ENCODE measurements around the gene TDP1. TPM values are rescaled to one million over a fixed set of nuclear protein-coding genes. Genes with fewer than 3 reads are reported as not detected.
A peak's percentile ranks its signal among the peaks of the same experiment; 100 is the strongest.

Gene TDP1
- total RNA-seq, 4 donors from 2014 or later: 7.5 to 9.7 (median 8.4) TPM

GRCh38 chr14:90003526-90004307 is 48.0 kb downstream of the TDP1 start:
- H3K36me3 ChIP-seq: peaks cover 0 to 39% (median 9%) of the 10 kb centered on the region in 4 donors
- no peaks in the 10 kb centered on the region for H3K27me3 ChIP-seq
- TF ChIP-seq POLR2A (IDR thresholded peaks at IDR 0.05; ENCODE audit: low read depth) (no peak), CTCF (IDR thresholded peaks at IDR 0.05) (no peak), EP300 (IDR thresholded peaks at IDR 0.05) (no peak), POLR2AphosphoS5 (IDR thresholded peaks at IDR 0.05) (no peak)
- intact Hi-C loops (cut with DNase I): no loop called here
- WGBS: 86% methylated on average over 6 of the region's 6 CpGs
- no peaks in the 10 kb centered on the region for H3K9me3 ChIP-seq
- no peak overlapping the region for H3K4me3 ChIP-seq
- DNase-seq (ENCODE audit: extremely low spot score): no peak
- no peaks in the 10 kb centered on the region for H3K4me1 ChIP-seq
- H3K27ac ChIP-seq (replicated peaks in 1 of 4): no peak overlapping the region

- intact Hi-C loops (cut with DNase I): no loop called here
- TF ChIP-seq EP300 (IDR thresholded peaks at IDR 0.05) (no peak), POLR2AphosphoS5 (IDR thresholded peaks at IDR 0.05) (no peak)
- Histone ChIP-seq H3K27me3 (no peaks in the 10 kb centered on the region), H3K4me3 (no peak overlapping the region), H3K27ac (replicated peaks in 1 of 4) (no peak overlapping the region), H3K36me3 (peaks cover 0 to 35% (median 4%) of the 10 kb centered on the region in 4 donors), H3K4me1 (no peaks in the 10 kb centered on the region), H3K9me3 (no peaks in the 10 kb centered on the region)
- no peak for DNase-seq (ENCODE audit: extremely low spot score)
Measured at GRCh38 chr14:90005441-90005840, 49.7 kb downstream of the TDP1 start.

GRCh38 chr14:90005939-90006530 is 50.3 kb downstream of the TDP1 start:
- Histone ChIP-seq H3K4me3 (no peak overlapping the region), H3K4me1 (no peaks in the 10 kb centered on the region), H3K27ac (replicated peaks in 1 of 4) (no peak overlapping the region), H3K9me3 (no peaks in the 10 kb centered on the region), H3K36me3 (peaks cover 0 to 38% (median 6%) of the 10 kb centered on the region in 4 donors), H3K27me3 (no peaks in the 10 kb centered on the region)
- no peak for TF ChIP-seq CTCF (IDR thresholded peaks at IDR 0.05)
- TF ChIP-seq EP300 (IDR thresholded peaks at IDR 0.05): no peak
- TF ChIP-seq POLR2AphosphoS5 (IDR thresholded peaks at IDR 0.05): no peak
- TF ChIP-seq POLR2A (IDR thresholded peaks at IDR 0.05; ENCODE audit: low read depth): no peak
- WGBS: 98% methylated on average over 3 of the region's 3 CpGs
- intact Hi-C loops (cut with DNase I): no loop called here
- no peak for DNase-seq (ENCODE audit: extremely low spot score)

GRCh38 chr14:90017371-90017770 is 61.6 kb downstream of the TDP1 start:
- Histone ChIP-seq H3K4me3 (no peak overlapping the region), H3K36me3 (peaks cover 10 to 78% (median 36%) of the 10 kb centered on the region in 4 donors), H3K27ac (replicated peaks in 1 of 4) (no peak overlapping the region), H3K9me3 (no peaks in the 10 kb centered on the region), H3K27me3 (no peaks in the 10 kb centered on the region), H3K4me1 (no peaks in the 10 kb centered on the region)
- intact Hi-C loops (cut with DNase I): no loop called here
- WGBS: 86% methylated on average over 4 of the region's 4 CpGs
- no peak for TF ChIP-seq POLR2AphosphoS5 (IDR thresholded peaks at IDR 0.05)
- TF ChIP-seq POLR2A (IDR thresholded peaks at IDR 0.05; ENCODE audit: low read depth): no peak
- TF ChIP-seq EP300 (IDR thresholded peaks at IDR 0.05): no peak
- no peak for TF ChIP-seq CTCF (IDR thresholded peaks at IDR 0.05)
- peak; percentile 34 for DNase-seq (ENCODE audit: extremely low spot score)

GRCh38 chr14:90019824-90020523 is 64.2 kb downstream of the TDP1 start:
- peak; percentile 68 for DNase-seq (ENCODE audit: extremely low spot score)
- peaks cover 4 to 76% (median 44%) of the 10 kb centered on the region in 4 donors for H3K36me3 ChIP-seq
- intact Hi-C loops (cut with DNase I): no loop called here
- 89% methylated on average over 11 of the region's 11 CpGs for WGBS
- H3K4me1 ChIP-seq: no peaks in the 10 kb centered on the region
- TF ChIP-seq POLR2AphosphoS5 (IDR thresholded peaks at IDR 0.05) (no peak), CTCF (IDR thresholded peaks at IDR 0.05) (no peak), EP300 (IDR thresholded peaks at IDR 0.05) (no peak), POLR2A (IDR thresholded peaks at IDR 0.05; ENCODE audit: low read depth) (no peak)
- H3K4me3 ChIP-seq: no peak overlapping the region
- no peak overlapping the region for H3K27ac ChIP-seq (replicated peaks in 1 of 4)
- no peaks in the 10 kb centered on the region for H3K27me3 ChIP-seq
- H3K9me3 ChIP-seq: no peaks in the 10 kb centered on the region

Data from esophagus muscularis mucosa (tissue), 4 donors.